ENCODE measurements around the gene SH3BGR.
"Not testable (repeated sequence)": the region's sequence is repeated elsewhere in the genome, so short reads cannot be mapped to it uniquely, and the experiment has no call there.

Gene SH3BGR

GRCh38 chr21:39533545-39534380, 82.0 kb downstream of the SH3BGR start:
- TF ChIP-seq POLR2A (IDR thresholded peaks at IDR 0.05; ENCODE audit: low read length), result no peak
- no peak for TF ChIP-seq GATA1 (IDR thresholded peaks at IDR 0.05; ENCODE audit: low read depth, low read length)
- DNase-seq, result no peak

- no peak for DNase-seq
- no peak for TF ChIP-seq GATA1 (IDR thresholded peaks at IDR 0.05; ENCODE audit: low read depth, low read length)
- no peak for TF ChIP-seq POLR2A (IDR thresholded peaks at IDR 0.05; ENCODE audit: low read length)
Observed at GRCh38 chr21:39535646-39536437, 84.1 kb downstream of the SH3BGR start.

GRCh38 chr21:39536835-39537234, 85.1 kb downstream of the SH3BGR start:
- no peak for DNase-seq
- TF ChIP-seq POLR2A (IDR thresholded peaks at IDR 0.05; ENCODE audit: low read length) (no peak), GATA1 (IDR thresholded peaks at IDR 0.05; ENCODE audit: low read depth, low read length) (no peak)

- TF ChIP-seq POLR2A (IDR thresholded peaks at IDR 0.05; ENCODE audit: low read length) (no peak), GATA1 (IDR thresholded peaks at IDR 0.05; ENCODE audit: low read depth, low read length) (no peak)
- DNase-seq, result no peak
Observed at GRCh38 chr21:39537571-39537970, 85.8 kb downstream of the SH3BGR start.

GRCh38 chr21:39538453-39539042, 86.8 kb downstream of the SH3BGR start:
- no peak for DNase-seq
- TF ChIP-seq GATA1 (IDR thresholded peaks at IDR 0.05; ENCODE audit: low read depth, low read length), result no peak
- no peak for TF ChIP-seq POLR2A (IDR thresholded peaks at IDR 0.05; ENCODE audit: low read length)

- DNase-seq, result not testable (repeated sequence)
Observed at GRCh38 chr21:39540367-39540766, 88.6 kb downstream of the SH3BGR start.

GRCh38 chr21:39542736-39543135, 91.0 kb downstream of the SH3BGR start:
- no peak for DNase-seq
- TF ChIP-seq POLR2A (IDR thresholded peaks at IDR 0.05; ENCODE audit: low read length) (no peak), GATA1 (IDR thresholded peaks at IDR 0.05; ENCODE audit: low read depth, low read length) (no peak)

GRCh38 chr21:39546522-39546921, 94.8 kb downstream of the SH3BGR start:
- TF ChIP-seq POLR2A (IDR thresholded peaks at IDR 0.05; ENCODE audit: low read length) (no peak), GATA1 (IDR thresholded peaks at IDR 0.05; ENCODE audit: low read depth, low read length) (no peak)
- DNase-seq, result no peak

- TF ChIP-seq POLR2A (IDR thresholded peaks at IDR 0.05; ENCODE audit: low read length) (no peak), GATA1 (IDR thresholded peaks at IDR 0.05; ENCODE audit: low read depth, low read length) (no peak)
- DNase-seq, result no peak
Observed at GRCh38 chr21:39552856-39553255, 101.1 kb downstream of the SH3BGR start.

GRCh38 chr21:39553331-39553730, 101.6 kb downstream of the SH3BGR start:
- no peak for TF ChIP-seq GATA1 (IDR thresholded peaks at IDR 0.05; ENCODE audit: low read depth, low read length)
- TF ChIP-seq POLR2A (IDR thresholded peaks at IDR 0.05; ENCODE audit: low read length), result no peak
- DNase-seq, result no peak

- TF ChIP-seq POLR2A (IDR thresholded peaks at IDR 0.05; ENCODE audit: low read length), result no peak
- no peak for DNase-seq
Observed at GRCh38 chr21:39555911-39556590, 104.3 kb downstream of the SH3BGR start.

- TF ChIP-seq GATA1 (IDR thresholded peaks at IDR 0.05; ENCODE audit: low read depth, low read length) (no peak), POLR2A (IDR thresholded peaks at IDR 0.05; ENCODE audit: low read length) (no peak)
- DNase-seq, result no peak
Observed at GRCh38 chr21:39559511-39559910, 107.7 kb downstream of the SH3BGR start.

GRCh38 chr21:39561140-39561539, 109.4 kb downstream of the SH3BGR start:
- no peak for TF ChIP-seq POLR2A (IDR thresholded peaks at IDR 0.05; ENCODE audit: low read length)
- TF ChIP-seq GATA1 (IDR thresholded peaks at IDR 0.05; ENCODE audit: low read depth, low read length), result no peak
- no peak for DNase-seq
